Inflammatory macrophage treated with lipopolysaccharide for 1 hour (primary cell): Measurements from ENCODE around the gene FAIM2.
A peak's percentile ranks its signal among the peaks of the same experiment; 100 is the strongest.
"Not testable (repeated sequence)": the region's sequence is repeated elsewhere in the genome, so short reads cannot be mapped to it uniquely, and the experiment has no call there.

ENCODE experiments used
- DNase-seq, 2 donors: peaks; one replicate each; pipeline ENCODE4 v3.0.0-alpha.2; 2020 to 2022

Gene FAIM2

GRCh38 chr12:49877066-49877465, 26.6 kb downstream of the FAIM2 start:
- no peak for DNase-seq

- DNase-seq: no peak
These were observed 27.6 kb downstream of the FAIM2 start for GRCh38 chr12:49876070-49876469.

GRCh38 chr12:49875115-49875720, 28.5 kb downstream of the FAIM2 start:
- no peak for DNase-seq

- DNase-seq: no peak
These were observed 29.4 kb downstream of the FAIM2 start for GRCh38 chr12:49874142-49874897.

- no peak for DNase-seq
These were observed 30.3 kb downstream of the FAIM2 start for GRCh38 chr12:49873361-49873934.

GRCh38 chr12:49872781-49873181, 30.9 kb downstream of the FAIM2 start:
- no peak for DNase-seq

GRCh38 chr12:49872381-49872780, 31.3 kb downstream of the FAIM2 start:
- DNase-seq: no peak

- DNase-seq: not testable (repeated sequence)
These were observed 31.9 kb downstream of the FAIM2 start for GRCh38 chr12:49871811-49872251.

- no peak for DNase-seq
These were observed 32.5 kb downstream of the FAIM2 start for GRCh38 chr12:49871263-49871561.

GRCh38 chr12:49870501-49871262, 33.0 kb downstream of the FAIM2 start:
- DNase-seq: no peak

GRCh38 chr12:49869816-49870500, 33.7 kb downstream of the FAIM2 start:
- DNase-seq: no peak

- peak; percentile 3 to 54 for DNase-seq
These were observed 34.5 kb downstream of the FAIM2 start for GRCh38 chr12:49868952-49869815.

GRCh38 chr12:49868449-49868848, 35.3 kb downstream of the FAIM2 start:
- DNase-seq: no peak

- DNase-seq: no peak
These were observed 35.9 kb downstream of the FAIM2 start for GRCh38 chr12:49867570-49868341.

- peak; percentile 29 to 85 for DNase-seq
These were observed 36.7 kb downstream of the FAIM2 start for GRCh38 chr12:49866859-49867569.

GRCh38 chr12:49865782-49866135, 37.9 kb downstream of the FAIM2 start:
- no peak for DNase-seq

- DNase-seq: no peak
These were observed 38.5 kb downstream of the FAIM2 start for GRCh38 chr12:49865109-49865781.

GRCh38 chr12:49864798-49865090, 39.0 kb downstream of the FAIM2 start:
- no peak for DNase-seq

GRCh38 chr12:49863946-49864797, 39.5 kb downstream of the FAIM2 start:
- DNase-seq: no peak
